Loucy (cell line): Measurements from ENCODE around the gene PAF1.
A peak's percentile ranks its signal among the peaks of the same experiment; 100 is the strongest.

Experiments
- H2AFZ ChIP-seq: fragments of 200-600 bp; sonication (generic); 2 replicates; pipeline ENCODE4 v1.6.0; 2016; ENCODE audit warnings: antibody characterized with exemption, mild to moderate bottlenecking, low read length, moderate library complexity
- H3F3A ChIP-seq: fragments of 200-600 bp; 2 replicates; pipeline ENCODE4 v1.6.0; 2016; ENCODE audit warnings: antibody characterized with exemption, low read depth, mild to moderate bottlenecking
- H3K27me3 ChIP-seq: fragments of 200-600 bp; sonication (generic); 2 replicates; pipeline ENCODE4 v1.6.1; 2014; ENCODE audit warnings: low read length, mild to moderate bottlenecking; ENCODE audit not compliant: insufficient read depth, poor library complexity, severe bottlenecking
- H3K36me3 ChIP-seq: fragments of 200-600 bp; sonication (generic); 2 replicates; pipeline ENCODE4 v1.6.1; 2016; ENCODE audit warnings: low read length; ENCODE audit not compliant: insufficient read depth
- H3K4me1 ChIP-seq: fragments of 200-600 bp; sonication (generic); 2 replicates; pipeline ENCODE4 v1.5.1; 2014; ENCODE audit warnings: low read length, mild to moderate bottlenecking; ENCODE audit not compliant: insufficient read depth, poor library complexity, severe bottlenecking
- H3K4me2 ChIP-seq: fragments of 200-600 bp; sonication (generic); 2 replicates; pipeline ENCODE4 v1.6.0; 2014; ENCODE audit warnings: antibody characterized with exemption, low read length, low read depth, mild to moderate bottlenecking; ENCODE audit not compliant: poor library complexity, severe bottlenecking
- H3K4me3 ChIP-seq: fragments of 200-600 bp; sonication (generic); 2 replicates; pipeline ENCODE4 v1.5.1; 2014; ENCODE audit warnings: low read length, mild to moderate bottlenecking, mixed read lengths; ENCODE audit not compliant: poor library complexity, severe bottlenecking
- H3K79me2 ChIP-seq: fragments of 200-600 bp; sonication (generic); 2 replicates; pipeline ENCODE4 v1.6.1; 2014; ENCODE audit warnings: low read length; ENCODE audit not compliant: insufficient read depth
- H3K9ac ChIP-seq: fragments of 200-600 bp; sonication (generic); 2 replicates; pipeline ENCODE4 v1.6.0; 2014; ENCODE audit warnings: mild to moderate bottlenecking, low read depth, low read length, moderate library complexity; ENCODE audit not compliant: poor library complexity, severe bottlenecking
- H3K9me2 ChIP-seq: fragments of 200-600 bp; sonication (generic); replicated peaks from 2 replicates; pipeline ENCODE4 v1.6.1; 2016; ENCODE audit warnings: low read depth, low read length, mixed read lengths
- H3K9me3 ChIP-seq: fragments of 200-600 bp; sonication (generic); 2 replicates; pipeline ENCODE4 v1.6.1; 2014; ENCODE audit warnings: mild to moderate bottlenecking, antibody characterized with exemption, low read length, low read depth; ENCODE audit not compliant: insufficient read depth
- H4K20me1 ChIP-seq: fragments of 200-600 bp; sonication (generic); 2 replicates; pipeline ENCODE4 v1.6.0; 2014; ENCODE audit warnings: antibody characterized with exemption, low read length, mild to moderate bottlenecking; ENCODE audit not compliant: insufficient read depth, poor library complexity, severe bottlenecking
- EZH2phosphoT487 ChIP-seq: fragments of 200-600 bp; IDR thresholded peaks from 2 replicates; pipeline ENCODE4 v1.6.1; 2018; ENCODE audit warnings: antibody characterized with exemption, mild to moderate bottlenecking, moderate library complexity, borderline replicate concordance
- TF ChIP-seq, protein P1 (sequence below): fragments of 200-600 bp; sonication (generic); conservative IDR thresholded peaks from 2 replicates; pipeline ENCODE4 v1.5.1; 2014; ENCODE audit warnings: mild to moderate bottlenecking, antibody characterized with exemption, low read length

PAF1 gene

DNA sequence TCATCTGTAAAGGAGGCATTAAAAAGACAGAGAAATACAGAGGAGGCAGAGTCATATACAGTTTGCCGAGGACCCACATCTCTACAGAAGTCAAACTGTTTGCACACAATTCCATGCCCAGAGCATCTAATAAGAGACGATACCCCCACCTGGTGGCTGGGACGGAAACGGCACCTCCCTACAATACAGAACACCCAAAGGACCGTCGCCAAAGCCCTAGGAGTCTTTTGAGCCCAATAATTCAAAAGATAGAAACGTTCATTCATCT is 20.9 kb upstream of the PAF1 start:
- Histone ChIP-seq H3K27me3 (peaks cover 5% of the 10 kb centered on the region), H2AFZ (no peak overlapping the region), H3K79me2 (peaks cover 81% of the 10 kb centered on the region), H4K20me1 (peaks cover 49% of the 10 kb centered on the region), H3K9me2 (no peaks in the 10 kb centered on the region), H3K4me3 (peak overlapping the region; percentile 93), H3F3A (peaks cover 3% of the 10 kb centered on the region), H3K4me1 (peaks cover 45% of the 10 kb centered on the region), H3K4me2 (peak overlapping the region; percentile 97), H3K9me3 (no peaks in the 10 kb centered on the region), H3K9ac (peak overlapping the region; percentile 94), H3K36me3 (no peaks in the 10 kb centered on the region; the same call in 1 of the 2 replicates)
- no peak for TF ChIP-seq EZH2phosphoT487
- TF ChIP-seq, protein P1, sequence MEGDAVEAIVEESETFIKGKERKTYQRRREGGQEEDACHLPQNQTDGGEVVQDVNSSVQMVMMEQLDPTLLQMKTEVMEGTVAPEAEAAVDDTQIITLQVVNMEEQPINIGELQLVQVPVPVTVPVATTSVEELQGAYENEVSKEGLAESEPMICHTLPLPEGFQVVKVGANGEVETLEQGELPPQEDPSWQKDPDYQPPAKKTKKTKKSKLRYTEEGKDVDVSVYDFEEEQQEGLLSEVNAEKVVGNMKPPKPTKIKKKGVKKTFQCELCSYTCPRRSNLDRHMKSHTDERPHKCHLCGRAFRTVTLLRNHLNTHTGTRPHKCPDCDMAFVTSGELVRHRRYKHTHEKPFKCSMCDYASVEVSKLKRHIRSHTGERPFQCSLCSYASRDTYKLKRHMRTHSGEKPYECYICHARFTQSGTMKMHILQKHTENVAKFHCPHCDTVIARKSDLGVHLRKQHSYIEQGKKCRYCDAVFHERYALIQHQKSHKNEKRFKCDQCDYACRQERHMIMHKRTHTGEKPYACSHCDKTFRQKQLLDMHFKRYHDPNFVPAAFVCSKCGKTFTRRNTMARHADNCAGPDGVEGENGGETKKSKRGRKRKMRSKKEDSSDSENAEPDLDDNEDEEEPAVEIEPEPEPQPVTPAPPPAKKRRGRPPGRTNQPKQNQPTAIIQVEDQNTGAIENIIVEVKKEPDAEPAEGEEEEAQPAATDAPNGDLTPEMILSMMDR, result peak; percentile 99

- peaks cover 76% of the 10 kb centered on the region for H3K79me2 ChIP-seq
- peaks cover 48% of the 10 kb centered on the region for H4K20me1 ChIP-seq
- no peaks in the 10 kb centered on the region for H3K9me2 ChIP-seq
- H3K27me3 ChIP-seq, result peaks cover 5% of the 10 kb centered on the region
- peak overlapping the region; percentile 97 for H3K4me2 ChIP-seq
- peak overlapping the region; percentile 94 for H3K9ac ChIP-seq
- peaks cover 44% of the 10 kb centered on the region for H3K4me1 ChIP-seq
- TF ChIP-seq, protein P1, result no peak
- no peak for TF ChIP-seq EZH2phosphoT487
- peaks cover 3% of the 10 kb centered on the region for H3F3A ChIP-seq
- H3K36me3 ChIP-seq, result no peaks in the 10 kb centered on the region; the same call in 1 of the 2 replicates
- no peaks in the 10 kb centered on the region for H3K9me3 ChIP-seq
- peak overlapping the region; percentile 93 for H3K4me3 ChIP-seq
- no peak overlapping the region for H2AFZ ChIP-seq
These were observed 20.4 kb upstream of the PAF1 start for GRCh38 chr19:39411081-39411831.

DNA sequence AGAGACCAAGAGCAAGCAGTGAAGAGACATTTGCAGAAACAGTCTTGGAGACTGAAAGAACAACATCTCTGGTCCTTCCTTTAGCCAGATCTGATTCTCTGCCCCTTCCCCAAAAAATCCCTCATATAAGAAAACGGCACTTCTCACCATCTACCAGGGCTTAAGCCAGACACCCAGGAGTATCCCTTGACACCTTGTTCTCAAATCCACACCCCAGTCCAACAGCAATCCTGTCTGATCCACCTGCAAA is 19.9 kb upstream of the PAF1 start:
- H3K36me3 ChIP-seq, result no peaks in the 10 kb centered on the region; the same call in 1 of the 2 replicates
- no peaks in the 10 kb centered on the region for H3K9me2 ChIP-seq
- TF ChIP-seq EZH2phosphoT487, result no peak
- TF ChIP-seq, protein P1, result no peak
- peaks cover 47% of the 10 kb centered on the region for H3K4me1 ChIP-seq
- peaks cover 45% of the 10 kb centered on the region for H4K20me1 ChIP-seq
- H2AFZ ChIP-seq, result no peak overlapping the region
- peaks cover 5% of the 10 kb centered on the region for H3K27me3 ChIP-seq
- peaks cover 71% of the 10 kb centered on the region for H3K79me2 ChIP-seq
- peaks cover 3% of the 10 kb centered on the region for H3F3A ChIP-seq
- H3K9ac ChIP-seq, result peak overlapping the region; percentile 94
- H3K9me3 ChIP-seq, result no peaks in the 10 kb centered on the region
- H3K4me2 ChIP-seq, result peak overlapping the region; percentile 97
- peak overlapping the region; percentile 93 for H3K4me3 ChIP-seq
